Type B pancreatic cell (in vitro differentiated cells): ENCODE data around the gene MAGI1. TPM values are rescaled to one million over a fixed set of nuclear protein-coding genes. Genes with fewer than 3 reads are reported as not detected.

Experiments
- DNase-seq: peaks from one replicate; pipeline ENCODE4 v3.0.0; 2021; ENCODE audit warnings: mixed read lengths; ENCODE audit not compliant: unreplicated experiment; ENCODE audit errors: extremely low spot score
- H3K27ac Mint-ChIP-seq: 2 replicates; pipeline ENCODE4 v1.8.0; 2021; ENCODE audit warnings: mild to moderate bottlenecking, mixed read lengths
- H3K27me3 Mint-ChIP-seq: 2 replicates; pipeline ENCODE4 v1.8.0; 2021; ENCODE audit warnings: mixed read lengths
- H3K36me3 Mint-ChIP-seq: 2 replicates; pipeline ENCODE4 v1.8.0; 2021; ENCODE audit warnings: mixed read lengths
- H3K4me1 Mint-ChIP-seq: one replicate; pipeline ENCODE4 v1.8.0; 2021; ENCODE audit warnings: mixed read lengths; ENCODE audit not compliant: unreplicated experiment
- H3K4me3 Mint-ChIP-seq: 2 replicates; pipeline ENCODE4 v1.8.0; 2021; ENCODE audit warnings: mild to moderate bottlenecking, mixed read lengths
- H3K9me3 Mint-ChIP-seq: 2 replicates; pipeline ENCODE4 v1.8.0; 2021; ENCODE audit warnings: mixed read lengths
- total RNA-seq: library from RNA; stranded (reverse); gene quantifications from 2 replicates; pipeline ENCODE4 v1.2.1, GENCODE V29; 2021; ENCODE audit warnings: low replicate concordance
- TF ChIP-seq, protein P1 (sequence below): fragments of 200-600 bp; sonication (generic); conservative IDR thresholded peaks from 2 replicates; pipeline ENCODE4 v1.5.0; 2021; ENCODE audit warnings: antibody characterized with exemption, mild to moderate bottlenecking

The MAGI1 gene
- total RNA-seq, 1 donor from 2014 or later = 53.1 TPM

- no peak for DNase-seq
- Mint-ChIP-seq H3K27ac (no peak overlapping the region), H3K4me3 (no peak overlapping the region), H3K36me3 (peaks cover 4% of the 10 kb centered on the region), H3K9me3 (no peaks in the 10 kb centered on the region), H3K4me1 (peaks cover 14% of the 10 kb centered on the region), H3K27me3 (no peaks in the 10 kb centered on the region)
- TF ChIP-seq, protein P1, sequence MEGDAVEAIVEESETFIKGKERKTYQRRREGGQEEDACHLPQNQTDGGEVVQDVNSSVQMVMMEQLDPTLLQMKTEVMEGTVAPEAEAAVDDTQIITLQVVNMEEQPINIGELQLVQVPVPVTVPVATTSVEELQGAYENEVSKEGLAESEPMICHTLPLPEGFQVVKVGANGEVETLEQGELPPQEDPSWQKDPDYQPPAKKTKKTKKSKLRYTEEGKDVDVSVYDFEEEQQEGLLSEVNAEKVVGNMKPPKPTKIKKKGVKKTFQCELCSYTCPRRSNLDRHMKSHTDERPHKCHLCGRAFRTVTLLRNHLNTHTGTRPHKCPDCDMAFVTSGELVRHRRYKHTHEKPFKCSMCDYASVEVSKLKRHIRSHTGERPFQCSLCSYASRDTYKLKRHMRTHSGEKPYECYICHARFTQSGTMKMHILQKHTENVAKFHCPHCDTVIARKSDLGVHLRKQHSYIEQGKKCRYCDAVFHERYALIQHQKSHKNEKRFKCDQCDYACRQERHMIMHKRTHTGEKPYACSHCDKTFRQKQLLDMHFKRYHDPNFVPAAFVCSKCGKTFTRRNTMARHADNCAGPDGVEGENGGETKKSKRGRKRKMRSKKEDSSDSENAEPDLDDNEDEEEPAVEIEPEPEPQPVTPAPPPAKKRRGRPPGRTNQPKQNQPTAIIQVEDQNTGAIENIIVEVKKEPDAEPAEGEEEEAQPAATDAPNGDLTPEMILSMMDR = no peak
Measured at GRCh38 chr3:65833761-65834505, 204.8 kb downstream of the MAGI1 start.

DNA sequence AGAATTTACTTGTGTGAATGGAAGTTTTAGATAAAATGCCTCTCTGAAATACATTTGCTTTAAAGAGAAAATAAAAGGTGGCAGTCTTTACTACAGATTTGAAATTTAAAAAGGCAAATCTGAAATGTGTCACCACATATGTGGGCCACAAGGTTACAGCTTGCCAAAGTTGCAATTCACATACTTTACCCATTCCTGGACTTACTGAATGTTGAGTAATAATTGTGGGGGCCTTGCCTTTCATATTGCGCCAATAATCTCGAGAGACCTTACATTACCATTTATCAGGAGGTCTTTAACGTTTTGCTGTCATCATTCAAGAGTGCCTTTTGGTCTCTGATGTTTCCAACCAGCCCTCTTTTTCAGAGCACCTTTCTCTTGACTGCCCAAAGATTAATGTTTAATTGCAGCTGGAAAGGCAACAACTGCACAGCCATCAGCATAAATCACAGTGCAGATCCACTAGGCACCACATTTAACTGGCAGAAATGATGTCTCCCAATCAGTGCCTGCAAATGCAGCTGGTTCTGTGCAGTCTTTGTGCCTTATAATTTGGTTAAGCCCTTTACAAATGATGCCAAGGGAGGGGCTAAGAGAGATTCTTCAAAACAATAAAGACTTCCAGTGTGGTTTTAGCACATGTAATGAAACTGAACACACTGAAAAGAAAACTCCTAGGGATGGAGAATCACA, 206.8 kb downstream of the MAGI1 start:
- no peak overlapping the region for H3K27ac Mint-ChIP-seq
- peaks cover 4% of the 10 kb centered on the region for H3K36me3 Mint-ChIP-seq
- peaks cover 15% of the 10 kb centered on the region for H3K4me1 Mint-ChIP-seq
- TF ChIP-seq, protein P1 = no peak
- no peaks in the 10 kb centered on the region for H3K27me3 Mint-ChIP-seq
- H3K4me3 Mint-ChIP-seq = no peak overlapping the region
- no peaks in the 10 kb centered on the region for H3K9me3 Mint-ChIP-seq
- no peak for DNase-seq

- peaks cover under 1% of the 10 kb centered on the region for H3K36me3 Mint-ChIP-seq
- no peak overlapping the region for H3K4me3 Mint-ChIP-seq
- H3K27ac Mint-ChIP-seq = no peak overlapping the region
- no peaks in the 10 kb centered on the region for H3K9me3 Mint-ChIP-seq
- H3K27me3 Mint-ChIP-seq = no peaks in the 10 kb centered on the region
- H3K4me1 Mint-ChIP-seq = peaks cover 15% of the 10 kb centered on the region
- TF ChIP-seq, protein P1 = no peak
- DNase-seq = no peak
Measured at GRCh38 chr3:65830948-65831732, 207.6 kb downstream of the MAGI1 start.

DNA sequence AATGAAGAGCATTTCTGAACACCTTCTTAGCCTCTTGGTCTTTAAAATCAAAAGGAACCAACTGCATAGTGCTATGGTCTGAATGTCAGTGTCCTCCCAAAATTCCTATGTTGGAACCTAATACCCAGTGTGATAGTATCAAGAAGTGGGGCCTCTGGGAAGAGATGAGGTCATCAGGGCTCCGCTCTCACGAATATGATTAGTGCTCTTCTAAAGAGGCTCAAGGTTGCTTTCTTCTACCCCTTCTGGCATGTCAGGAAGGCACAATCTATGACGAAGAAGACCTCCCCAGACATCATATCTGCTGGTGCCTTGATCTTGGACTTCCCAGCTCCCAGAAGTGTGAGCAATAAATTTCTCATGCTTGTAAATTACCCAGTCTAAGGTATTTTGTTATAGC, 209.5 kb downstream of the MAGI1 start:
- Mint-ChIP-seq H3K36me3 (no peaks in the 10 kb centered on the region), H3K4me1 (peaks cover 27% of the 10 kb centered on the region), H3K9me3 (no peaks in the 10 kb centered on the region), H3K4me3 (no peak overlapping the region), H3K27me3 (no peaks in the 10 kb centered on the region), H3K27ac (no peak overlapping the region)
- DNase-seq = no peak
- TF ChIP-seq, protein P1 = no peak

DNA sequence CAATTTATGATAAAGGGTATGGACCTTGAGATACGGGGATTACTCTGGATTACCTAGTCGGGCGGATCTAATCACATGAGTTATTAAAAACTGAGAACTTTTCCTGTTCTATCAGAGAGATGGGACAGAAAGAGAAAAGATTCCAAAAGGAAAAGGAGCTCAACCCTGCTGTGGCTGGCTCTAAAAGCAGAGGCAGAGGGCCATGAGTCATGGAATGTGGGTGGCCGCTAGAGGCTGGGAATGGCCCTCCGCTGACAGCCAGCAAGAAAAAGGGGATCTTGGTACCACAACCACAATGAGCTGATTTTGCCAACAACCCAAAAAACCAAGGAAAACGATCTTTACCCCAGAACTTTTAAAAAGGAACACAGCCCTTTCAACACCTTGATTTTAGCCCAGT, 210.0 kb downstream of the MAGI1 start:
- no peak overlapping the region for H3K4me3 Mint-ChIP-seq
- H3K9me3 Mint-ChIP-seq = no peaks in the 10 kb centered on the region
- H3K27me3 Mint-ChIP-seq = no peaks in the 10 kb centered on the region
- no peak for DNase-seq
- TF ChIP-seq, protein P1 = no peak
- H3K36me3 Mint-ChIP-seq = no peaks in the 10 kb centered on the region
- peaks cover 28% of the 10 kb centered on the region for H3K4me1 Mint-ChIP-seq
- no peak overlapping the region for H3K27ac Mint-ChIP-seq
